ENCODE results near the gene LRP1B.

DNA sequence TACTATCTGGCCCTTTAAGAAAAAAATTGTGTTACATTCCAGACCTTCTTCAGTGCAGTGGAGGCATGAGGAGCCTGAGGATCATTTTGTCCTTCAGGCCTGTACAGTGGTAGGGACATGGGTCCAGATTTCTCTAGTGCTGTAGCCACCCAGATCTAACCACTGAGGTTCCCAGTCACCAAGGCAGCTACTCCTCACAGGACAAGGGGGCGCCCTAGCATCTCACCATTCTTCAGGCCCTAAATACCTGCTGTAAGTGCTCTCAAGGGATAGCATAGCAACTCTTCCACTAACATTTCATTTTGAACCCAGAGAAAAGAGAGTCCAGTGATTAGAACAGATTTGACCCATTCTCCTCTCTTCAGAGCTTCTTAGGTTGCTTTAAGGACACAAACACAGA, 1533.0 kb downstream of the LRP1B start:
- TF ChIP-seq POLR2AphosphoS5 (IDR thresholded peaks at IDR 0.05; ENCODE audit: insufficient read depth in 1 of 2, low read depth in 1 of 2) (no peak), POLR2A (IDR thresholded peaks at IDR 0.05) (no peak)
- TF ChIP-seq, protein P1, sequence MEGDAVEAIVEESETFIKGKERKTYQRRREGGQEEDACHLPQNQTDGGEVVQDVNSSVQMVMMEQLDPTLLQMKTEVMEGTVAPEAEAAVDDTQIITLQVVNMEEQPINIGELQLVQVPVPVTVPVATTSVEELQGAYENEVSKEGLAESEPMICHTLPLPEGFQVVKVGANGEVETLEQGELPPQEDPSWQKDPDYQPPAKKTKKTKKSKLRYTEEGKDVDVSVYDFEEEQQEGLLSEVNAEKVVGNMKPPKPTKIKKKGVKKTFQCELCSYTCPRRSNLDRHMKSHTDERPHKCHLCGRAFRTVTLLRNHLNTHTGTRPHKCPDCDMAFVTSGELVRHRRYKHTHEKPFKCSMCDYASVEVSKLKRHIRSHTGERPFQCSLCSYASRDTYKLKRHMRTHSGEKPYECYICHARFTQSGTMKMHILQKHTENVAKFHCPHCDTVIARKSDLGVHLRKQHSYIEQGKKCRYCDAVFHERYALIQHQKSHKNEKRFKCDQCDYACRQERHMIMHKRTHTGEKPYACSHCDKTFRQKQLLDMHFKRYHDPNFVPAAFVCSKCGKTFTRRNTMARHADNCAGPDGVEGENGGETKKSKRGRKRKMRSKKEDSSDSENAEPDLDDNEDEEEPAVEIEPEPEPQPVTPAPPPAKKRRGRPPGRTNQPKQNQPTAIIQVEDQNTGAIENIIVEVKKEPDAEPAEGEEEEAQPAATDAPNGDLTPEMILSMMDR (IDR thresholded peaks at IDR 0.05): no peak

All from vagina (tissue), 2 donors.